PC-9 (cell line): ENCODE data around the gene CRYBB1.

Experiments
- CTCF ChIP-seq: fragments of 200-600 bp; sonication (generic); conservative IDR thresholded peaks from 2 replicates; pipeline ENCODE4 v1.6.1; 2017; ENCODE audit warnings: mixed run types, antibody characterized with exemption, mild to moderate bottlenecking, moderate library complexity
- EZH2 ChIP-seq: fragments of 200-600 bp; sonication (generic); IDR thresholded peaks from 2 replicates; pipeline ENCODE4 v1.8.0; 2017; ENCODE audit warnings: antibody characterized with exemption, low read depth

GRCh38 chr22:26635117-26635516 lies 17.3 kb upstream of the CRYBB1 start:
- TF ChIP-seq CTCF (no peak), EZH2 (no peak)
